Measurements from ENCODE around the gene TEPSIN.
"Not testable (repeated sequence)": the region's sequence is repeated elsewhere in the genome, so short reads cannot be mapped to it uniquely, and the experiment has no call there.

Gene TEPSIN

GRCh38 chr17:81235822-81236740, 2.8 kb downstream of the TEPSIN start:
- no peak for DNase-seq

DNA sequence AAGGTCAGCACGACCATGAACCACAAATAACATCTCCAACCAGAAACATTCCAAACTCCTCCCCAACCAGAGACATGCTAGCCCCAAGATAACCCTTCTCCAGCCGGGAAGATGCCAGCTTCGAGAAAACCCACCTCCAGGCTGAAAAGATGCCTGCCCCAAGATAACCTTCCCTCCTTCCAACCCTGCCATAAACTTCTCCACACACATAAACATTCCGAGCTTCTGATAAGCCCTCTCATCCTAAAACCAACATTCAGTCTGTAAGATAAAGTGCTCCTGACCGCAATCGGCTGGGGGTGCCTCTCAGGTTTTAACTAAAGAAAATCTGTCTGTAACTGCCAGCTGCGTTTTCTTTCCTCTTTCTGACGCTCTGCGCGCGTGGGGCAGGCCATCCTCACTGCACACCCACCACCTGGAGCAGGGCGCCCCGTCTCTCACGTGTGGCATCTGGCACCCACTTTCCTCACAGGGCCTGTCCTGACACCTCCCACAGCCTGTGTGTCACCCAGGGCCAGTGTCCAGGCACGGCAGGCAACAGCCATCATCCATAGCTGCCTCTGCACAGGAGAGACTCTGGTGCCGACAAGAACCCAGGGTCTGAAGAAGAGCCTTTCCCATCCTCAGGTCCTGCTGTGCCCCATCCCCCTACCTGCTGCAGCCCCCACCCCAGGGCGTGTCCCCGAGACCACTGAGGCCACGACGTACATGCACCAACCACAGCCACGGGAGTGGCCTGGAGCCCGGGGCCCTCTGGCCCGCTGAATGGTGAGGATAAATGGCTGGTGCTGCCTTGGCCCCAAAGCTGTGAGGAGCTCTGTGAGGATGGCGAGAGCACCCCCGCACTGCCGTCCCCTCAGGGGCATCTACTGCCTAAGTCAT, 3.7 kb downstream of the TEPSIN start:
- DNase-seq = no peak

GRCh38 chr17:81234506-81234855, 4.4 kb downstream of the TEPSIN start:
- DNase-seq = no peak

- DNase-seq = no peak
These were observed 4.9 kb downstream of the TEPSIN start for GRCh38 chr17:81233811-81234505.

GRCh38 chr17:81233316-81233715, 5.5 kb downstream of the TEPSIN start:
- no peak for DNase-seq

GRCh38 chr17:81232616-81233241, 6.1 kb downstream of the TEPSIN start:
- no peak for DNase-seq

GRCh38 chr17:81231766-81232581, 6.9 kb downstream of the TEPSIN start:
- no peak for DNase-seq

DNA sequence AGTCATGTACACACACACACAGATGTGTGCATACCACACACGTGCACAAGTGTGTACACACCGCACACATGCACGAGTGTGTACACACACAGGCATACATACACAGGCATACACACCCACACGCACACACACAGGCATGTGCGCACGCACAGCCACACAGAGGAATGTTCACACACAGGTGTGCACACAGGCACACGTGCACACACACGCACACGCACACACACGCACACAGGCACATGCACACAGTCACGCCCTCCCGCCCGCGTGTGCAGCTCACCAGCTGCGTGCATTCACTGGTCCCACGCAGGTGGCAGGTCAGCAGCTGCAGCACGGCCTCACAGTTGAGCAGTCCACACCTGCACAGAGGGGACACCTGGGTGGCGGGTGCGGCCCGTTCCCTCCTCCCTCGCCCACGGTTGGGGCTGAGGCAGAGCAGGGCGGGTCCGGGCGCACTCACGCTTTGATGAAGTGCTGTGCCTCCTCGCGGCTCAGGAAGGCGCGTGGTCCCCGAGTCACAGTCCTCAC, 7.7 kb downstream of the TEPSIN start:
- DNase-seq = no peak

DNA sequence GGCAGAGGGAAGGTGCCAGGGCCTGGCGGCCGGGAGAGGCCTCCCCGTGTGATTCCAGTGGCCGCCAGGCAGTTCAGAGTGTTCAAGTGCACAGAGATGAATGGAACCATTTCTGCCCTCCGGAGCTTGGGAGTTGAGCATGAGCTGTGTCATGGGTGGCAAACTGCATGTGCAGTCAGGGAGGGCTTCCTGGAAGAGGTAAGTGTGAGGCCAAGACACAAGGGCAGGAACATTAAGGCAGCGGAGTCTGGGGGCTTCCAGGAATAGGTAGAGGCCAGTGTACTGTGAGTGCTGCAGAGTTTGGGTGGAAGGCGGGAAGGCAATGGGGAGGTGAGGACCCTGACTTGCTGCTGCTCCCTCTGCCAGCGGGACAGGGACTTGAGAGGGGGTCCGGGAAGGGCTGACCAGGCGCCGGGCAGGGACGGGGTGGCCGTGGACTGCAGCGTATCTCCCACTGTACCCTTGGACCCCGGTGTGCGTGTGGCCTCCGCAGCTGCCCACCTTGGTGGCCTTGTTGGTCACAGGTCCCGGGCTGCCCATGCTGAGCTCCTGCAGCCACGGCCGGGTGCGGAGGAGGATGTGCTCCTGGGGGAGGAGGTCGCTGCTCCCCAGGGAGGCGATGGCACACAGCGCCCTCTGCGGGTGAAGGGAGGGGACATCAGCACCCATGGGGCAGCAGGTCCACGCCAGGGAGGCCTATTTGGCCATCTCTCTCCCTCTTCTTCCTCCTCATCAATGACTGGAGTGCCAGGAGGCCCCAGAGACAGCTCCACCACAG, 8.6 kb downstream of the TEPSIN start:
- DNase-seq = no peak

GRCh38 chr17:81229666-81229920, 9.3 kb downstream of the TEPSIN start:
- no peak for DNase-seq

DNA sequence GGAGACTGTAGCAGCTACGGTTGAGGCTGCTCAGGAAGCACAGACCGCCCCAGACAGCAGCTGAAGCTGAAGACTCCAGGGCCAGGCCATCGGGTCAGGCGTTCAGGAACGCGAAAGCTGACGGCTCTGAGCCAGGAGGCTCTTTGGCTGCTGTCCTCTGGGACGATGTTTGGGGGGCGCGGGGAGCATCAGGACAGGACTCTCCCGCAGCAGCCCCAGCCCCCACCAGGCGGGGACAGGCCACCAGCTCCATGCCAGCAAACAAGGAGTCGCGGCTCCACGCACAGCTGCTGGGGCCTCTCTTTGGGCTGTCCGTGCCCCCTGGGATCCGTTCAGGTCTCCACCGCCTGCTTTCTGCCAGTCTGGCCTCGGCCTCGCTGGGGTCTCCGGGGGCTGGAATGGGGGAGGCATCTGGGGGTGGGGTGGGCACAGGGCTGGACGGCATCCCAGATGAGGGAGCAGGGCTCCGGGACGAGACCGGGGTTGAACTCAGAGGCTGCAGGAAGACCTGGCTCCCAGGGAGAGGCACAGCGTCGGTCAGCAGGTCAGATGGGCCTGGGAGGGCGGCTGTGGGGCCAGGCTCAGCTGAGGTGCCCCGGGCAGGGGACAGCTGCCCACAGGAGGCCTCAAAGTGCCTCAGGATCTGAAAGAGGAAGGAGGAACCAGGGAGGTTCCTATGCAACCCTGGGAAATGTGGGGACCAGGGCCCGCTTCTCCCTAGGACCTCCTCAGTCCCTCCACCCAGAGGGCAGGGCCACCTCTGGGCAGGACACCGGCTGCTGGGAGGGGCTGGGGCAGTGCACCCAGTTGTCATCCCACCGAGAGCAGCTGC, 9.8 kb downstream of the TEPSIN start:
- DNase-seq = no peak

DNA sequence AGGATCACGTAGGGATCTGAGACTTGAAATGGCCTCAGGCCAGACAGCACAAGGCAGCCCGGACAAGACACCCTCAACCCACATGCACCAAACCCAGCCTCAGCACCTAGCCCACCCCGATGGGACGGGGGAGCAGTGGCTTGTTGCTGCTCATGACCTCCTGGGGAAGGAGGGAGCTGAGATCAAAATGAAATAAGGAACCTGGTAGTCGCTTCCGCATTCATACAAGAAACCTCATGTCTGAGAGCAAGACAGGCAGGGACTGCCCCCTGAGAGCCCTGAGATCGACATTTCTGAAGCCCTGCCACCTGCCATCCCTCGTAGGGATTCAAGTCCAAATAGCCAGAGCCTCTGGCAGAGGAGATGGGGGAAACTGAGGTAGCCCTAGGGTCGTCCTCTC, 10.4 kb downstream of the TEPSIN start:
- no peak for DNase-seq

DNA sequence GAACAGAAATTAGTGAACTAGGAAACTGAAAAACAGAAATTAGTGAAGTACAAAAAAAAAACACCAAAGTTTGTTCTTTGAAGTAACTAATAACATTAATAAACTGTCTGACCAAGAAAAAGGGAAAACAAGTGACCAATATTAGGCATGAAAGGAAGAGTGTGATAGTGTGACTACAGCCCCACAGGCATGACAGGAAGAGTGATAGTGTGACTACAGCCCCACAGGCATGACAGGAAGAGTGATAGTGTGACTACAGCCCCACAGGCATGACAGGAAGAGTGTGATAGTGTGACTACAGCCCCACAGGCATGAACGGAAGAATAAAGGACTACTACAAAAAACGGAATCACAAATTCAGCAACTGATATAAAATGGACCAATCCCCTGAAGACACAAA, 11.2 kb downstream of the TEPSIN start:
- DNase-seq = not testable (repeated sequence)

GRCh38 chr17:81223762-81224130, 15.1 kb downstream of the TEPSIN start:
- DNase-seq = no peak

GRCh38 chr17:81222906-81223761, 15.7 kb downstream of the TEPSIN start, which contains the start of gene CEP131:
CEP131 (minus strand) TSS chr17:81222965; CDS start chr17:81220056, 2,909 bp downstream.
- peak; percentile 100 for DNase-seq

- DNase-seq = no peak
These were observed 16.3 kb downstream of the TEPSIN start for GRCh38 chr17:81222620-81222905.

DNA sequence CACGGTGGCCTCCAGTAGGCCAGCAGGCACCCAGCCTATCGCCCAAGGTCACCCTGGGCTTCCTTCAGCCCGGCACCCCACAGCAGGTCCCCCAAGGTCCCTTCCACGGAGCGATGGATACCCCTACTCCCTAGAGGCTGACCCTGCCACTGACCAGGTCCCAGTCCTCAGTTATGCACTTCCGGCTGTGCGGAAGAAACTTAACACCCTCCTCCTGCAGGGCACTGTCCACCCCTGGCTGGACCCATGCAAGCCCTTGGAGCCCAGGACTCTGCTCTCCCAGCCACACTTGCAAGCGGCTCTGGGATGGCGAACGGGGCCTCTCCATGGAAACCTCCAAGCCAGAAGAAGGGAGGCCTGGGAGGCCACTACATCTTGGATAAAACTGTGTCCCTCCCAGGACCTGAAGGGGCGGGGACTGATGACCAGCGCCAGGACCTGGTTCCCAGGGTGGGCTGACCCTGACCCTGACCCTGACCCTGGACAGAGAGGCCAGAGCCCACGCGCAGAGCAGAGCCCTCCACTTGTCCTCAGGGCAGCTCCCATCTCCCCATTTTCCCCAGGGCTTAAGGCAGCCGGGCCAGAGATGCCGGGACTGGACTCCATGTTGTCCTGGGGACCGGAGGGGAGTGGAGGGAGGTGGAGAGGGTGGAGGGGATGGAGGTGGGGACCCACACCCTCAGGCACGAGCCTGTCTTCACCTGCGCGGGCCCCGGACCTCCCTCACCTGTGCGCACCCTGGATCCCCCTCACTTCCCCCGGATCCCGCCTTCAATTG, 16.8 kb downstream of the TEPSIN start:
- no peak for DNase-seq

- no peak for DNase-seq
These were observed 17.4 kb downstream of the TEPSIN start for GRCh38 chr17:81221371-81221841.
